Activated naive CD4-positive, alpha-beta T cell treated with anti-CD3 and anti-CD28 coated beads, Interleukin-2, amount 50 U/mL, for 24 hours (primary cell): Measurements from ENCODE around the gene ZNF785.
A peak's percentile ranks its signal among the peaks of the same experiment; 100 is the strongest.
"Not testable (repeated sequence)": the region's sequence is repeated elsewhere in the genome, so short reads cannot be mapped to it uniquely, and the experiment has no call there.

Source experiments
- H3K27ac Mint-ChIP-seq: one replicate; pipeline ENCODE4 v1.8.0; 2021; ENCODE audit warnings: mild to moderate bottlenecking, mixed read lengths
- H3K27me3 Mint-ChIP-seq: one replicate; pipeline ENCODE4 v1.8.0; 2021; ENCODE audit warnings: mixed read lengths
- H3K36me3 Mint-ChIP-seq: one replicate; pipeline ENCODE4 v1.8.0; 2021; ENCODE audit warnings: mixed read lengths
- H3K4me1 Mint-ChIP-seq: one replicate; pipeline ENCODE4 v1.8.0; 2021; ENCODE audit warnings: mixed read lengths
- H3K4me3 Mint-ChIP-seq: one replicate; pipeline ENCODE4 v1.8.0; 2021; ENCODE audit warnings: mild to moderate bottlenecking, mixed read lengths
- H3K9me3 Mint-ChIP-seq: one replicate; pipeline ENCODE4 v1.8.0; 2021; ENCODE audit warnings: mixed read lengths

Gene ZNF785

DNA sequence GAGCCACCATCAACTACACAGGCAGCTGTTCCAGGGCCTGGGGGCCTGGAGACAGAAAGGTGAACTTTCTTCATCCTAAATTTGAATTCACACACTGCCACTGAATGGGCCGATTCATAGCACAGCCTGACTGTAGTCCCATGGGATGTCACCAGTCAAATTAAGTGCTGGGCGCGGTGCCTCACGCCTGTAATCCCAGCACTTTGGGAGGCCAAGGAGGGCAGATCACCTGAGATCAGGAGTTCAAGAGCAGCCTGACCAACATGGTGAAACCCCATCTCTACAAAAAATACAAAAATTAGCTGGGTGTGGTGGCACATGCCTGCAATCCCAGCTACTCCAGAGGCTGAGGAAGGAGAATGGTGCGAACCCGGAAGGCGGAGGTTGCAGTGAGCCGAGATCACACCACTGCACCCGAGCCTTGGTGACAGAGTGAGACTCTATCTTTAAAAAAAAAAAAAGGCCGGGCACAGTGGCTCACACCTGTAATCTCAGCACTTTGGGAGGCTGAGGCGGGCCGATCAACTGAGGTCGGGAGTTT lies 45.4 kb downstream of the ZNF785 start:
- H3K4me3 Mint-ChIP-seq, H3K27me3 Mint-ChIP-seq, H3K36me3 Mint-ChIP-seq, H3K27ac Mint-ChIP-seq, H3K9me3 Mint-ChIP-seq: not testable (repeated sequence)
- H3K4me1 Mint-ChIP-seq = peaks cover 14% of the 10 kb centered on the region

DNA sequence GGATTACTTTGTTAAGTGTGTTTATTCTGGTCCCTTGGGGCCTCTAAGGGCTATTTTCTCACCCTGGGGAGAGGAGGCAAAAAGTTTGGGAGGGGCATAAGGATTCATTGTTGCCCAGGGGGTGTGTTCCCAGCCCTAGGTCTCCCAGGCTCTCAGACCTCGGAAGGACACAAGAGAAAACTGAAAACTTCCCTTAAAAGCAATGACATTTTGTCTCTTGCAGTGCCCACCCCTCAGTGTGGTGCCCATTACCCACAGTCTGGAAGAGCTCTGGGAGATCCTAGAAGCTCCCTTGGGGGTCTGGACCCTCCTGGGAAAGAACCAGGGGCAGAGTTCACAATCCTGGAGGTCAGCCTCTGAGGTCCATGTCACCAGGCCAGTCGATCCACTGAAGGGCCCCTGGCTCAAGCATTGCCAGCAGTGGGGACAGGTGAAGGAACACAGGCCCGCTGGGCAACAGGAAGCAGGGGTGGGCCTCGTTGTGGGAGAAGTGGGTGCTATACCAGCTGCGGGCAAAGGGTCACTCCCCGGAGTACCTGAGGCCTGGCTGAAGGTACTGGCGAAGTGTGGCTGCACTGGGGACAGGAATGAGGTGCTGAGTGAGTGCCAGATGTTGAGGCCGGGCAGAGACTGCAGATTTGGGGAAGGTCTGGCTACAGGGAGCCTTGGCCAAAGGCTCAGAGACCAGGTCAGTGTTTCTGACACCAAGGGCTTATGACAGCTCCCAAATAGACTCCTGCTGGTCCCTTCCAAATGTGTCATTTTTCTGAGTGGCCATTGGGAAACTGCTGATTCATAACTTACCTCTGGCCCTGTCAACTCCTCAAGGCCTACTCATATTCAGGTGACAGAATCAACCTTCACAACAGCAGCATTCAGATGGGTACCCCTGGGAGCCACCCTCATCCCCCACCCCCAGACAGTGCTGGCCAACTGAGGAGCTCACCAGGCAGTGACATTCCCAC lies 46.2 kb downstream of the ZNF785 start:
- Mint-ChIP-seq H3K4me3 (no peak overlapping the region), H3K27me3 (no peaks in the 10 kb centered on the region), H3K4me1 (peaks cover 17% of the 10 kb centered on the region), H3K9me3 (no peaks in the 10 kb centered on the region), H3K27ac (no peak overlapping the region), H3K36me3 (no peaks in the 10 kb centered on the region)

DNA sequence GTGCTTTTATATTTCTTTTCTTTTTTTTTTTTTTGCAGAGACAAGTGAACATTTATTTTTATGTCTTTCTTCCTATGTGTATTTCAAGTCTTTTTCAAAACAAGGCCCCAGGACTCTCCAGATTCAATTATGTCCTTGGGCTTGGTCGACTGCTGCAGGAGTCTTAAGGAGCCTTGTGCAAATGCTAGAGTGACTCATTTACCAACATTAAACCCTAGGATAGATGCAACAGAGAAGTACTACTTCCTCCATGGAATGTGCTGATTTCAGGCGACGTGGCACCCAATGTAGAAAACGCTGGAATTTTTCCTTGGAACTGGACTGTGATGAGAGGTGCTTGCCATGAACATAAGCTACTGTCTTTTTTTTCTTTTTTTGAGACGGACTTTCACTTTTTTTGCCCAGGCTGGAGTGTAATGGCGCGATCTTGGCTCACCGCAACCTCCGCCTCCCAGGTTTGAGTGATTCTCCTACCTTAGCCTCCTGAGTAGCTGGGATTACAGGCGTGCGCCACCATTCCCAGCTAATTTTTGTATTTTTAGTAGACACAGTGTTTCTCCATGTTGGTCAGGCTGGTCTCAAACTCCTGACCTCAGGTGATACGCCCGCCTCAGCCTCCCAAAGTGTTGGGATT lies 49.0 kb downstream of the ZNF785 start:
- H3K4me1 Mint-ChIP-seq = peaks cover 22% of the 10 kb centered on the region
- not testable (repeated sequence) for H3K36me3 Mint-ChIP-seq, H3K27me3 Mint-ChIP-seq, H3K9me3 Mint-ChIP-seq
- peak overlapping the region; percentile 98 for H3K4me3 Mint-ChIP-seq
- H3K27ac Mint-ChIP-seq = peak overlapping the region; percentile 98

DNA sequence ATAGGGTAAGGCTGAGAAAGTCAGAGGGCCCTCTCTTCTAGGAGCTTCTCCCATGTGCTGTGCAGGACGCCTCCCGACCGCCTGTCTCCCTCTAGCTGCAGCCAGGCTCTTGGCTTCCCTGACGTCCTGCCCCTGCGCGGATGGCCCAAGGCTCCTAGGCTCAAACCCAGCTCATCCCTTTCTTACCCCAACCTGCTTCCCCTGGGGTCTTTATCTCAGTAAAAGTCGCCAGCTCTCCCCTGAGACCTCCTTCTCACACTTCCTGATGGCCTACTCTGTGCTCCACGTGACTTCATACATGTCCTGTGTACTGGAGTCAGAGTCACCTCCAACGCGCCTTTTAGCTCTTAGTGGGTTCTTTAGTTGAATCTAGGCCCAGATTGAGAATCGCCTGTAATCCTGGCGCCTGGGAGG lies 49.7 kb downstream of the ZNF785 start:
- H3K27me3 Mint-ChIP-seq = no peaks in the 10 kb centered on the region
- peaks cover 26% of the 10 kb centered on the region for H3K4me1 Mint-ChIP-seq
- peak overlapping the region; percentile 98 for H3K27ac Mint-ChIP-seq
- peak overlapping the region; percentile 98 for H3K4me3 Mint-ChIP-seq
- no peaks in the 10 kb centered on the region for H3K9me3 Mint-ChIP-seq
- no peaks in the 10 kb centered on the region for H3K36me3 Mint-ChIP-seq

DNA sequence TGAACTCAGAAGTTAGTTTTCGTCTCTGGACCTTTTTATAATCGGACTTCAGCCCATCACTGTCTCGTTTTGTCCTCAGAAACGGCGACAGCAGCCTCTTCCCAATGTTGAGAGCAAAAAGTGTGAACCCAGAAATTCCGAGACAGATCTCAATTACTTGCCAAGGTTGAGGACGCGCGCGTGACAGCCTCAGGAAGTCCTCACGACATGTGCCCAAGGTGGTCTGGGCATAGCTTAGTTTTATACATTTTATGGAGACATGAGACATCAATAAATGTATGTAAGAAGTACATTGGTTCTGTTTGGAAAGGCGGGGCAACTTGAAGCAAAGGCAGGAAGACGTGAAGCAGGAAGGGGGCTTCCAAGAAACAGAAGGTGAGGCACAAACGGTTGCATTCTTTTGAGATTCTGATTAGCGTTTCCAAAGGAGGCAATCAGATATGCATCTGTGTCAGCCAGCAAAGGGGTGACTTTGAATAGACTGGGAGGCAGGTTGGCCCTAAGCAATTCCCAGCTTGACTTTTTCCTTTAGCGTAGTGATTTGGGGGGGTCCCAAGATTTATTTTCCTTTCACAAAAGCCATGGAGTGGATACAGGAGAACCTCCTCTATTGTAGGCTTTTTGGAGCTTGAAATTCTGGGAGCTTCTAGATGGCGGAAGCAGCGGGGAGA lies 50.3 kb downstream of the ZNF785 start:
- H3K27me3 Mint-ChIP-seq = no peaks in the 10 kb centered on the region
- H3K36me3 Mint-ChIP-seq = no peaks in the 10 kb centered on the region
- H3K27ac Mint-ChIP-seq = peak overlapping the region; percentile 98
- H3K4me3 Mint-ChIP-seq = peak overlapping the region; percentile 98
- peaks cover 31% of the 10 kb centered on the region for H3K4me1 Mint-ChIP-seq
- no peaks in the 10 kb centered on the region for H3K9me3 Mint-ChIP-seq

- H3K4me3 Mint-ChIP-seq = peak within 1 kb of the TSS; percentile 98
- no peaks in the 10 kb centered on the region for H3K27me3 Mint-ChIP-seq
- no peaks in the 10 kb centered on the region for H3K9me3 Mint-ChIP-seq
Measured at GRCh38 chr16:30534368-30535105, 51.0 kb downstream of the ZNF785 start, which contains the start of gene ZNF747. Gene ZNF747, minus strand, starts transcription at chr16:30534858. Its CDS starts 179 bp downstream, at chr16:30534679.

DNA sequence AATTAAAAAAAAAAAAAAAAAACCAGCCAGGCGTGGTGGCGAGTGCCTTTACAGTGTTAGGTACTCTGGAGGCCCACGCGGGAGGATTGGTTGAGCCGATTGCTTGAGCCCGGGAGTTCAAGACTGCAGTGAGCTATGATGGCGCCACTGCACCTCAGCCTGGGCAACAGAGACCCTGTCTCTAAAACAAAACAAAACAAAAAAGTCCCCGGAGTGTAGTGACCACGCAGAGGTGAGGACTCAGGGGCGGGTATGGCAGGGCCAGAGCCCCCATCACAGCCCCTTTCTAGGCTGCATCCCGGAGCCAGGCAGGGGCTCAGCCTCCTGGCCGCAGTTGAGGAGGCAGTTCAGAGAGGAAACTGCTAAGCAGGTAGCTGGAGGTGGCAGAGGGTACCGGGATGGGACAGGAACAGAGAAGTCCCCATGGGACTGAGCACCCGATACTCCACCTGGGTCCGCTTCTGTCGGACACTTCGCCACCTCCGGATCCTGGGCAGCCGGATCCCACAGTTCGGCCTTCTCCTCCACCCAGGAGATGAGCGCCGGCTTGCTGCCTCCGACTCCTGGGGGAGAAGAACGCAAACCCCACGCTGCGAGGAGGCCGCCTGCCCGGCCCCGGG lies 51.6 kb downstream of the ZNF785 start:
- H3K27me3 Mint-ChIP-seq = no peaks in the 10 kb centered on the region
- peak overlapping the region; percentile 98 for H3K4me3 Mint-ChIP-seq
- H3K4me1 Mint-ChIP-seq = peaks cover 42% of the 10 kb centered on the region
- no peaks in the 10 kb centered on the region for H3K9me3 Mint-ChIP-seq
- no peaks in the 10 kb centered on the region for H3K36me3 Mint-ChIP-seq
- H3K27ac Mint-ChIP-seq = peak overlapping the region; percentile 94

More at GRCh38 chr16:30534368-30535105, 51.0 kb downstream of the ZNF785 start, which contains the start of gene ZNF747:
- Mint-ChIP-seq H3K4me1 (peaks cover 37% of the 10 kb centered on the region), H3K36me3 (no peaks in the 10 kb centered on the region), H3K27ac (peak within 1 kb of the TSS; percentile 98)

- peaks cover 44% of the 10 kb centered on the region for H3K4me1 Mint-ChIP-seq
- no peaks in the 10 kb centered on the region for H3K36me3 Mint-ChIP-seq
- H3K27me3 Mint-ChIP-seq = no peaks in the 10 kb centered on the region
- no peaks in the 10 kb centered on the region for H3K9me3 Mint-ChIP-seq
- peak overlapping the region; percentile 71 for H3K4me3 Mint-ChIP-seq
- peak overlapping the region; percentile 94 for H3K27ac Mint-ChIP-seq
Measured at GRCh38 chr16:30533146-30533522, 52.4 kb downstream of the ZNF785 start.

GRCh38 chr16:30532285-30533145 lies 53.0 kb downstream of the ZNF785 start:
- H3K9me3 Mint-ChIP-seq = no peaks in the 10 kb centered on the region
- no peaks in the 10 kb centered on the region for H3K27me3 Mint-ChIP-seq
- H3K4me3 Mint-ChIP-seq = peak overlapping the region; percentile 71
- H3K36me3 Mint-ChIP-seq = no peaks in the 10 kb centered on the region
- no peak overlapping the region for H3K27ac Mint-ChIP-seq
- peaks cover 51% of the 10 kb centered on the region for H3K4me1 Mint-ChIP-seq
